Measurements from ENCODE around the gene SMG1. TPM values are rescaled to one million over a fixed set of nuclear protein-coding genes. Genes with fewer than 3 reads are reported as not detected.
A peak's percentile ranks its signal among the peaks of the same experiment; 100 is the strongest.
"Not testable (repeated sequence)": the region's sequence is repeated elsewhere in the genome, so short reads cannot be mapped to it uniquely, and the experiment has no call there.

SMG1 gene
- polyA plus RNA-seq, 1 experiment = 38.7 TPM

DNA sequence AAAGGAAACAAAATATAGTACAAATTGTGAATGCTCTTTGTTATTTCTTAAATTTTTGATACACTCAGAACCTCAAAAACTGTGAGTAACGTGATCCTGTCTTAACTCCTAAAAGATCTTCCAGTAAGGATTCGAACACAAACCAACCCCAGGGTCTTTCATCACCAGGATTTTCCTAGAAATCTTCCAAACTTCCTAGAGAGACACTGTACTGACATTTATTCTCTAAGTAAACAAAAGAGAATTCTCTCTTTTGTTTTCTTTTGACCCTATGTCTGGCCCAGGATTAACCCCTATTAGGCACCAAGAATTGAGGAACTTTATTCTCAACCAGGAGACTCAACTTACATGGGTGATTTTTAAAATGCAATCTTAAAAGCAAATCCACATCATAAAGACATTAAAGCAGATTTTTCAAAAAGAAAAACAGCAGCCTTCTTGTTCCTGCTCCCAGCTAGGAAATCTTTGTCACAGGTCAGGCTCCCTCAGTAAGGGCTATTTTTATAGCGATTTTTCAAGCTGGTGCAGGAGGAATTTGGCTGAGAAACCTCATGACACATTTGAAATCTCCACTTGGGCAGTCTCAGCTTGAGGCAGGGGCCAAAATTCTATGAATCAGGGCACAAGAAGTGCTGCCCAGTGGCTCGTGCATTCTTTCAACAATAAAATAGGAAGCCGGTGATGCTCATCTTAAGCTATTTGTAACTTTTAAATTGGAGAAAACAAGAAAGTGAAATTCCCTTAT is 6.2 kb upstream of the SMG1 start:
- CTCF ChIA-PET = interaction anchor here (1.1 to 1.6 kb wide), 4 partner anchors 14 to 131 kb away, joined by 4 to 9 read pairs (median 7); partner anchors contain the start of gene ARL6IP1
- no peak overlapping the region for H3K27ac ChIP-seq (ENCODE audit: low read depth, low read length)
- POLR2A ChIA-PET = interaction anchor here (0.6 to 0.9 kb wide), 2 partner anchors 131 to 142 kb away, joined by 3 read pairs; partner anchors contain the start of genes ARL6IP1 and RPS15A
- DNase-seq (ENCODE audit: low read depth, low spot score) = no peak
- TF ChIP-seq, protein P1, sequence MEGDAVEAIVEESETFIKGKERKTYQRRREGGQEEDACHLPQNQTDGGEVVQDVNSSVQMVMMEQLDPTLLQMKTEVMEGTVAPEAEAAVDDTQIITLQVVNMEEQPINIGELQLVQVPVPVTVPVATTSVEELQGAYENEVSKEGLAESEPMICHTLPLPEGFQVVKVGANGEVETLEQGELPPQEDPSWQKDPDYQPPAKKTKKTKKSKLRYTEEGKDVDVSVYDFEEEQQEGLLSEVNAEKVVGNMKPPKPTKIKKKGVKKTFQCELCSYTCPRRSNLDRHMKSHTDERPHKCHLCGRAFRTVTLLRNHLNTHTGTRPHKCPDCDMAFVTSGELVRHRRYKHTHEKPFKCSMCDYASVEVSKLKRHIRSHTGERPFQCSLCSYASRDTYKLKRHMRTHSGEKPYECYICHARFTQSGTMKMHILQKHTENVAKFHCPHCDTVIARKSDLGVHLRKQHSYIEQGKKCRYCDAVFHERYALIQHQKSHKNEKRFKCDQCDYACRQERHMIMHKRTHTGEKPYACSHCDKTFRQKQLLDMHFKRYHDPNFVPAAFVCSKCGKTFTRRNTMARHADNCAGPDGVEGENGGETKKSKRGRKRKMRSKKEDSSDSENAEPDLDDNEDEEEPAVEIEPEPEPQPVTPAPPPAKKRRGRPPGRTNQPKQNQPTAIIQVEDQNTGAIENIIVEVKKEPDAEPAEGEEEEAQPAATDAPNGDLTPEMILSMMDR (IDR thresholded peaks at IDR 0.05; ENCODE audit: low read depth, low read length) = no peak
- no peaks in the 10 kb centered on the region for H3K9me3 ChIP-seq (ENCODE audit: control insufficient read depth, insufficient read depth, low read length)
- no peak overlapping the region for H3K4me3 ChIP-seq (ENCODE audit: low read depth, low read length)
- H3K27me3 ChIP-seq (ENCODE audit: control insufficient read depth, insufficient read depth, low read length) = peaks cover 3% of the 10 kb centered on the region

DNA sequence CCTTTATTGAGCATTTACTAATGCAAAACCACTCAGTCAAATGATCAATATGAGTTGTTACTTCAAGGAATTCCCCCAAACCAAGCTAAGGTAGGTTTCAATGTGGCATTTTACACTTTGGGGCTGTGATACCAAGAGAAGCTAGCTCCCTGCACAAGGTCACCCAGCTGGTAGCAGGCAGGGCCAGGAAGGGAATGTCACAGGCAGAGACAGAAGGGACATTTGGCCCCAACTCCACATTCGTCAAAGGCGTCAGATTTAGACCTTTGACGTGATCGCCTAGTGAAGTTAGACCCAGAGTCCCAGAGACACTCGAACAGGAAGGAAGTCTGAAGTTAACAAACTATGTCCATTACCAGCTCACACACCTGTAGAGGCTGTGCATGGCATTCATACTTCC is 5.5 kb upstream of the SMG1 start:
- TF ChIP-seq, protein P1 (IDR thresholded peaks at IDR 0.05; ENCODE audit: low read depth, low read length) = no peak
- H3K9me3 ChIP-seq (ENCODE audit: control insufficient read depth, insufficient read depth, low read length) = no peaks in the 10 kb centered on the region
- DNase-seq (ENCODE audit: low read depth, low spot score) = no peak
- H3K27me3 ChIP-seq (ENCODE audit: control insufficient read depth, insufficient read depth, low read length) = peaks cover 2% of the 10 kb centered on the region
- no peak overlapping the region for H3K4me3 ChIP-seq (ENCODE audit: low read depth, low read length)
- ChIA-PET CTCF (interaction anchor here (0.7 to 1.6 kb wide), 5 partner anchors 37 to 976 kb away, joined by 3 to 5 read pairs (median 4); partner anchors contain the start of gene ARL6IP1), POLR2A (no interaction called here)
- H3K27ac ChIP-seq (ENCODE audit: low read depth, low read length) = no peak overlapping the region

- DNase-seq (ENCODE audit: low read depth, low spot score); POLR2A ChIA-PET; H3K27ac ChIP-seq (ENCODE audit: low read depth, low read length); H3K9me3 ChIP-seq (ENCODE audit: control insufficient read depth, insufficient read depth, low read length); H3K4me3 ChIP-seq (ENCODE audit: low read depth, low read length); H3K27me3 ChIP-seq (ENCODE audit: control insufficient read depth, insufficient read depth, low read length): not testable (repeated sequence)
- CTCF ChIA-PET = interaction anchor here (1.4 to 1.6 kb wide), 2 partner anchors 40 to 977 kb away, joined by 3 to 5 read pairs; no protein-coding TSS in a partner anchor
Observed at GRCh38 chr16:18930095-18930494, 3.9 kb upstream of the SMG1 start.

- H3K4me3 ChIP-seq (ENCODE audit: low read depth, low read length); H3K9me3 ChIP-seq (ENCODE audit: control insufficient read depth, insufficient read depth, low read length); CTCF ChIA-PET; POLR2A ChIA-PET; H3K27ac ChIP-seq (ENCODE audit: low read depth, low read length); DNase-seq (ENCODE audit: low read depth, low spot score); H3K27me3 ChIP-seq (ENCODE audit: control insufficient read depth, insufficient read depth, low read length): not testable (repeated sequence)
Observed at GRCh38 chr16:18928073-18928472, 1.9 kb upstream of the SMG1 start.

DNA sequence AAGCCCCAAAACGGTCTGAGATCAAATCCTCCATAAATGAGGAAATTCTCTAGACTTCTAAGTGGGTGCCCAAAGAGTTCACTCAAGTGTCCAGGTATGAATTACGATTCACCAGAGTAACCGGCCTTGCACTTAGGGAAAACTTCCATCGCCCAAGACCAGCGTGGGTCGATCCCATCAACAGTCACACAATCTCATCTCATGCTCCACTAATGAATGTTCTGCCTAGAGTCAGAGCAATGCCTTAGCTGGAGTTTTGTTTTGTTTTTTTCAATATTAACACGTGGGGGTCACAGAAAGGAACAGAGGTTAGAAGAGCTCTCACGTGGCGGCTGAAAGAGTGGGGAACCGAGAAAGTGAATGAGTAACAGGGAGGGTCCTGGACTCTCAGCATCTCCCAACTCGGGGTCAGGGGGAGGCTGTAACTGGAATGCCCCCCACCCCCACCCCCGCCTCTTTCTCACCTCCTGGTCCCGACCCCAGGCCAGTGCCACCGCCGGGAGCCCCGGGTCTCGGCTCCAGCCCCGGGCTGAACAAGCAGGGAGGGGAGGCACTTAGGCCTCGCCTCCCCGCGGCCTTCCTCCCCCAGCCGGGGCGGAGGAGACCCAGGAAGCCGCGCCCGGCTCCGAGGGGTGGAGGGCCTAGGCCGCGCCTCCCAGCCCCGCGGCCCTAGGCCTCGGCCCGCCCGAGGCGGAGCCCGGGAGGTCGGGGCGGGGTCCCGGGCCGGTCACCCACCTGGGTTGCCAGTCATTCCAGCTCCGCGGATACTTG is 808 bp downstream of the SMG1 start:
- DNase-seq (ENCODE audit: low read depth, low spot score); CTCF ChIA-PET; H3K27me3 ChIP-seq (ENCODE audit: control insufficient read depth, insufficient read depth, low read length); H3K27ac ChIP-seq (ENCODE audit: low read depth, low read length); H3K9me3 ChIP-seq (ENCODE audit: control insufficient read depth, insufficient read depth, low read length): not testable (repeated sequence)
- H3K4me3 ChIP-seq (ENCODE audit: low read depth, low read length) = peak overlapping the region; percentile 70
- POLR2A ChIA-PET = interaction anchor here (1.0 kb wide), 1 partner anchor 124 kb away, joined by 3 read pairs; the partner anchor contains the start of gene ARL6IP1

DNA sequence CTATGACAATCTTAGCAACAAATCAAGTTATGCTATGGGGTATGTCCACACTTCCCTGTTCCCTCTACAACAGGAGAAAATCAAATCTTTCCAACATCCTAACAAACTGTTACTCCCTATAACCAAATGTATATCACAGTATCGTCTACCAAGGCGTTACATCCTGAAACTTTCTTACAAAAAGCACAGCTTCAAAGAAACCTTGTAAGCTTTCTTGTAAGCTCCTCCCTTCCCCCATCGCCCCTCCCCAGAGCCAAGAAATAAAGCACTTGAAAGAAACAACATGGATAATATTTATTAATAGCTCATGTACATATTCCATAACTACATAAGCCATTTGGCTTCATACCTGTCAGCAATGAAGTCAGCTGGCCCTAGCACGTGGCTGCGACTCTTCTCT is 2.3 kb downstream of the SMG1 start:
- H3K27ac ChIP-seq (ENCODE audit: low read depth, low read length); DNase-seq (ENCODE audit: low read depth, low spot score); H3K9me3 ChIP-seq (ENCODE audit: control insufficient read depth, insufficient read depth, low read length); CTCF ChIA-PET; POLR2A ChIA-PET; H3K27me3 ChIP-seq (ENCODE audit: control insufficient read depth, insufficient read depth, low read length): not testable (repeated sequence)
- H3K4me3 ChIP-seq (ENCODE audit: low read depth, low read length) = peak overlapping the region; percentile 20; the same call in 1 of the 2 replicates

DNA sequence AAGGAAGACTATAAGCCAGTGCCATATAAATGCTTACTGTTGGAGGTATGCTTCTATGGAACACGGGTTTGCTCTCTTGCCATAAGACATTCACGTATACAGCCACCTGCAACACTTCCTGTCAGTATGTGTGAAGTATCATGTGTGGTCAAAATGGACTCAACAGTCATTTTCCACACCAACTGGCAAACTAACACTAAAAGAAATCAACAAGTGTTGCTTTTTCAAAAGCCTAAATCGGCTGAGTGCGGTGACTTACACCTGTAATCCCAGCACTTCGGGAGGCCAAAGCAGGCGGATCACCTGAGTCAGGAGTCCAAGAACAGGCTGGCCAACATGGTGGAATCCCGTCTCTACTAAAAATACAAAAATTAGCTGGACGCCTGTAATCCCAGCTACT is 3.1 kb downstream of the SMG1 start:
- H3K4me3 ChIP-seq (ENCODE audit: low read depth, low read length); H3K27me3 ChIP-seq (ENCODE audit: control insufficient read depth, insufficient read depth, low read length); H3K9me3 ChIP-seq (ENCODE audit: control insufficient read depth, insufficient read depth, low read length); CTCF ChIA-PET; DNase-seq (ENCODE audit: low read depth, low spot score); POLR2A ChIA-PET; H3K27ac ChIP-seq (ENCODE audit: low read depth, low read length): not testable (repeated sequence)

DNA sequence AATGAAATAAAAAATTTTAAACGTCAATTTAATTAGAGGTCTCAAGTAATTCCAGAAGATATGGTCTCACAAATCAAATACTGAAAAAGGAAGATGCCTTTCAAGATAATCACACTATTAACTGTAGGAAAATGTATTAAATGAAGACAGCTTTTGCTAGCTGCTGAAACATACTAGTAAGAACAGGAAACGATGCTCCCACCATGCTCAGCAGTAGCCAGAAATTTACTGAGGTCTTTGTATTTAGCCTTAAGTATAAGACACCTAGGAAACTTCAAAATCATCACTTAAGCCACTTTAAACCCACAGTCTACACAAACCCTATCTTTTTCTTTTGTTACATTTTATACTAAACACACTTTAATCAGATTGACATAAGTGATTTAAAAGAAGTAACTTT is 16.6 kb downstream of the SMG1 start:
- POLR2A ChIA-PET; DNase-seq (ENCODE audit: low read depth, low spot score); H3K27ac ChIP-seq (ENCODE audit: low read depth, low read length); H3K27me3 ChIP-seq (ENCODE audit: control insufficient read depth, insufficient read depth, low read length); H3K4me3 ChIP-seq (ENCODE audit: low read depth, low read length); H3K9me3 ChIP-seq (ENCODE audit: control insufficient read depth, insufficient read depth, low read length); CTCF ChIA-PET: not testable (repeated sequence)

GRCh38 chr16:18908716-18909115 is 17.5 kb downstream of the SMG1 start:
- H3K9me3 ChIP-seq (ENCODE audit: control insufficient read depth, insufficient read depth, low read length); DNase-seq (ENCODE audit: low read depth, low spot score); H3K27ac ChIP-seq (ENCODE audit: low read depth, low read length); H3K27me3 ChIP-seq (ENCODE audit: control insufficient read depth, insufficient read depth, low read length); POLR2A ChIA-PET; H3K4me3 ChIP-seq (ENCODE audit: low read depth, low read length): not testable (repeated sequence)
- CTCF ChIA-PET = interaction anchor here (0.7 kb wide), 1 partner anchor 35 kb away, joined by 4 read pairs; no protein-coding TSS in a partner anchor

DNA sequence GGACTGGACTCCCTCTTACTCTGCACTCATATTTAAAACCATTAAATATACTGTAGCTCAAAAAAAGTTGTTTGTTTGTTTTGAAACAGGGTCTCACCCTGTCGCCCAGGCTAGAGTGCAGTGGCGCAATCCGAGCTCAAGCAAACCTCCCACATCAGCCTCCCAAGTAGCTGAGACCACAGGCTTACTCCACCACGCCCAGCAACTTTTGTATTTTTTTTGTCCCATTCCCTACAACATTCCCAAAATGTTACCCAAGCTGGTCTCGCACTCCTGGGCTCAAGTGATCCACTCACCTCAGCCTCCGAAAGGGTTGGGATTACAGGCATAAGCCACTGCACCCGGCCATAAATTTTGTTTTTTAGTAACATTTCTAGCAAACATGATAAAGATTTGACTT is 23.4 kb downstream of the SMG1 start:
- DNase-seq (ENCODE audit: low read depth, low spot score); H3K27me3 ChIP-seq (ENCODE audit: control insufficient read depth, insufficient read depth, low read length); H3K27ac ChIP-seq (ENCODE audit: low read depth, low read length); H3K4me3 ChIP-seq (ENCODE audit: low read depth, low read length); CTCF ChIA-PET; H3K9me3 ChIP-seq (ENCODE audit: control insufficient read depth, insufficient read depth, low read length); POLR2A ChIA-PET: not testable (repeated sequence)
